GM06990 (cell line): ENCODE data around the gene GAK.
A peak's percentile ranks its signal among the peaks of the same experiment; 100 is the strongest.
"Not testable (repeated sequence)": the region's sequence is repeated elsewhere in the genome, so short reads cannot be mapped to it uniquely, and the experiment has no call there.

Experiments used
- DNase-seq: peaks from one replicate; pipeline ENCODE4 v3.0.0-alpha.2; 2011; ENCODE audit not compliant: insufficient read length; ENCODE audit errors: extremely low read depth
- H3K27me3 ChIP-seq: replicated peaks from 2 replicates; pipeline ENCODE4 v1.6.0; 2011; ENCODE audit warnings: low read length; ENCODE audit not compliant: control insufficient read depth, insufficient read depth
- H3K36me3 ChIP-seq: 2 replicates; pipeline ENCODE4 v1.5.1; 2011; ENCODE audit warnings: low read length; ENCODE audit not compliant: control insufficient read depth, insufficient read depth
- H3K4me3 ChIP-seq: replicated peaks from 2 replicates; pipeline ENCODE4 v1.5.1; 2011; ENCODE audit warnings: low read depth, mild to moderate bottlenecking, control low read depth, low read length
- CTCF ChIP-seq: IDR thresholded peaks from 2 replicates; pipeline ENCODE4 v1.5.1; 2011; ENCODE audit warnings: low read length, control low read depth, mild to moderate bottlenecking, inconsistent platforms; ENCODE audit not compliant: insufficient read depth, poor library complexity, severe bottlenecking

Gene GAK

GRCh38 chr4:931960-932712 lies at the start of gene GAK, which contains the start of gene TMEM175:
GAK (minus strand) TSS chr4:932316; CDS start chr4:932187, 129 bp downstream.
TMEM175 (plus strand) TSS chr4:932460; CDS start chr4:947740, 15,280 bp downstream.
- H3K36me3 ChIP-seq = peaks cover 2% of the 10 kb centered on the region; the same call in 1 of the 2 replicates
- DNase-seq = peak; percentile 99
- TF ChIP-seq CTCF = no peak
- H3K27me3 ChIP-seq = no peaks in the 10 kb centered on the region
- H3K4me3 ChIP-seq = peak within 1 kb of the TSS; percentile 100

GRCh38 chr4:978957-979701 lies 47.0 kb upstream of the GAK start:
- Histone ChIP-seq H3K36me3 (no peaks in the 10 kb centered on the region), H3K27me3 (no peaks in the 10 kb centered on the region), H3K4me3 (no peak overlapping the region)
- DNase-seq = no peak
- no peak for TF ChIP-seq CTCF

GRCh38 chr4:976016-976415 lies 43.9 kb upstream of the GAK start:
- DNase-seq, H3K4me3 ChIP-seq, H3K27me3 ChIP-seq, H3K36me3 ChIP-seq: not testable (repeated sequence)

- TF ChIP-seq CTCF = no peak
- Histone ChIP-seq H3K27me3 (no peaks in the 10 kb centered on the region), H3K4me3 (no peak overlapping the region), H3K36me3 (0 out of 2 replicates have a peak, but pooled peaks cover 2% of the 10 kb centered on the region)
- DNase-seq = no peak
These were observed 42.6 kb upstream of the GAK start for GRCh38 chr4:974668-975067.

GRCh38 chr4:973431-974397 lies 41.6 kb upstream of the GAK start, which contains the start of gene DGKQ:
DGKQ (minus strand) TSS chr4:973569; CDS start chr4:973482, 87 bp downstream.
- Histone ChIP-seq H3K4me3 (peak within 1 kb of the TSS; percentile 74), H3K36me3 (0 out of 2 replicates have a peak, but pooled peaks cover 2% of the 10 kb centered on the region), H3K27me3 (no peaks in the 10 kb centered on the region)
- peak; percentile 84 for DNase-seq
- no peak for TF ChIP-seq CTCF
